OCI-LY3 (cell line): ENCODE data around the gene PGA3.

Experiments
- EZH2phosphoT487 ChIP-seq: fragments of 200-600 bp; shearing (Covaris generic); IDR thresholded peaks from 2 replicates; pipeline ENCODE4 v1.6.1; 2018; ENCODE audit warnings: antibody characterized with exemption, mixed run types, low read depth
- TF ChIP-seq, protein P1 (sequence below): fragments of 200-600, 300-600 bp; sonication (generic); IDR thresholded peaks from 2 replicates; pipeline ENCODE4 v1.5.1; 2014; ENCODE audit warnings: antibody characterized with exemption, low read length, low read depth

DNA sequence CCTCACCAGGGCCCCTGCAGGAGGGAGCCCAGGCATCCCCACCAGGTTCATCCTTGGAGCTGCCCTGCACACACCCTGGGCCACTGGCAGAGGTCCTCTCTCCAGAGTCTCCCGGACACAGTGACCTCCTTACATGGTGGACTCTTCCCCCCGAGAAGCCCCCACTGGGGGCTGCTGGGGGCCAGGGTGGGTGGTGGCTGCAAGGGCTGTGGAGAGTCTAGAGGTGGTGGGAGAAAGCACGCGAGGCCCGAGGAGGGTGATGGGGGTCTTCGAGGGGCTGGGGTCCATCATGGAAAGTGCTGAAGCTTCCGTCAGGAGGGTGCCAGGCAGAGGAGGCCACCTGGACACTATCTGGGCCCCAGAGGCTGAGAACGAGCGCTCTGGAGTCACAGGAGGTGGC, 55.2 kb downstream of the PGA3 start:
- TF ChIP-seq, protein P1, sequence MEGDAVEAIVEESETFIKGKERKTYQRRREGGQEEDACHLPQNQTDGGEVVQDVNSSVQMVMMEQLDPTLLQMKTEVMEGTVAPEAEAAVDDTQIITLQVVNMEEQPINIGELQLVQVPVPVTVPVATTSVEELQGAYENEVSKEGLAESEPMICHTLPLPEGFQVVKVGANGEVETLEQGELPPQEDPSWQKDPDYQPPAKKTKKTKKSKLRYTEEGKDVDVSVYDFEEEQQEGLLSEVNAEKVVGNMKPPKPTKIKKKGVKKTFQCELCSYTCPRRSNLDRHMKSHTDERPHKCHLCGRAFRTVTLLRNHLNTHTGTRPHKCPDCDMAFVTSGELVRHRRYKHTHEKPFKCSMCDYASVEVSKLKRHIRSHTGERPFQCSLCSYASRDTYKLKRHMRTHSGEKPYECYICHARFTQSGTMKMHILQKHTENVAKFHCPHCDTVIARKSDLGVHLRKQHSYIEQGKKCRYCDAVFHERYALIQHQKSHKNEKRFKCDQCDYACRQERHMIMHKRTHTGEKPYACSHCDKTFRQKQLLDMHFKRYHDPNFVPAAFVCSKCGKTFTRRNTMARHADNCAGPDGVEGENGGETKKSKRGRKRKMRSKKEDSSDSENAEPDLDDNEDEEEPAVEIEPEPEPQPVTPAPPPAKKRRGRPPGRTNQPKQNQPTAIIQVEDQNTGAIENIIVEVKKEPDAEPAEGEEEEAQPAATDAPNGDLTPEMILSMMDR, result no peak
- no peak for TF ChIP-seq EZH2phosphoT487
